K562 (cell line): ENCODE measurements around the gene GPATCH11. TPM values are rescaled to one million over a fixed set of nuclear protein-coding genes. Genes with fewer than 3 reads are reported as not detected.
A peak's percentile ranks its signal among the peaks of the same experiment; 100 is the strongest.

Source experiments
- BDP1 ChIP-seq: IDR thresholded peaks from 3 replicates; pipeline ENCODE4 v1.6.1; 2011; ENCODE audit not compliant: insufficient read length, insufficient read depth
- BRD4 ChIP-seq: fragments of 200-600 bp; sonication (generic); IDR thresholded peaks from 2 replicates; pipeline ENCODE4 v1.6.1; 2017; ENCODE audit warnings: inconsistent platforms
- CLOCK ChIP-seq: fragments of 250-450 bp; sonication (Bioruptor Pico); IDR thresholded peaks from 2 replicates; pipeline ENCODE4 v1.4.0; 2020; ENCODE audit warnings: mild to moderate bottlenecking, moderate library complexity, borderline replicate concordance
- CTCFL ChIP-seq: IDR thresholded peaks from 2 replicates; pipeline ENCODE4 v1.6.1; 2011; ENCODE audit warnings: borderline replicate concordance, low read depth, mild to moderate bottlenecking, moderate library complexity, low read length; ENCODE audit not compliant: insufficient read depth, poor library complexity, severe bottlenecking
- E2F5 ChIP-seq: sonication (generic); formaldehyde crosslinking; IDR thresholded peaks from 2 replicates; pipeline ENCODE4 v1.8.0; 2022; ENCODE audit warnings: mild to moderate bottlenecking, missing genetic modification reagents
- ELF1 ChIP-seq: fragments of 200-800 bp; sonication (Bioruptor generic); IDR thresholded peaks from 2 replicates; pipeline ENCODE4 v1.6.1; 2016; ENCODE audit warnings: missing genetic modification characterization, missing compliant biosample characterization
- GATAD2B ChIP-seq: fragments of 450-650 bp; IDR thresholded peaks from 2 replicates; pipeline ENCODE4 v1.6.1; 2017; ENCODE audit warnings: mild to moderate bottlenecking, borderline replicate concordance
- IRF1 ChIP-seq: sonication (generic); formaldehyde crosslinking; IDR thresholded peaks from 2 replicates; pipeline ENCODE4 v1.8.0; 2022; ENCODE audit warnings: missing genetic modification reagents, mild to moderate bottlenecking, borderline replicate concordance
- MITF ChIP-seq: IDR thresholded peaks from 2 replicates; pipeline ENCODE4 v1.6.1; 2014; ENCODE audit warnings: antibody characterized with exemption
- NR1H2 ChIP-seq: sonication (generic); formaldehyde crosslinking; IDR thresholded peaks from 2 replicates; pipeline ENCODE4 v1.4.0; 2020; ENCODE audit warnings: mild to moderate bottlenecking, missing genetic modification reagents
- NRF1 ChIP-seq, 2 experiments: fragments of 450-650 bp; IDR thresholded peaks in 1 of 2; conservative IDR thresholded peaks in 1 of 2; 2 replicates each; pipeline ENCODE4 v1.6.1; 2014; ENCODE audit warnings: mild to moderate bottlenecking in 2 of 2
- PTRF ChIP-seq: fragments of 450-650 bp; IDR thresholded peaks from 2 replicates; pipeline ENCODE4 v1.6.1; 2016; ENCODE audit warnings: mild to moderate bottlenecking, missing genetic modification characterization, missing compliant biosample characterization
- RNF2 ChIP-seq: sonication (generic); IDR thresholded peaks from 2 replicates; pipeline ENCODE4 v1.6.1; 2016
- STAT5B ChIP-seq: fragments of 250-450 bp; sonication (Bioruptor Pico); IDR thresholded peaks from 2 replicates; pipeline ENCODE4 v1.8.0; 2021; ENCODE audit warnings: mild to moderate bottlenecking, inconsistent platforms
- USF1 ChIP-seq: sonication (generic); formaldehyde crosslinking; IDR thresholded peaks from 2 replicates; pipeline ENCODE4 v1.9.0; 2022; ENCODE audit warnings: mild to moderate bottlenecking, missing genetic modification reagents
- ZEB2 ChIP-seq: fragments of 450-650 bp; IDR thresholded peaks from 2 replicates; pipeline ENCODE4 v1.6.1; 2016
- ZFP36 ChIP-seq: fragments of 150-350 bp; IDR thresholded peaks from 2 replicates; pipeline ENCODE4 v1.6.1; 2018; ENCODE audit warnings: low read length, low read depth; ENCODE audit not compliant: partially characterized antibody
- ZNF41 ChIP-seq: fragments of 250-450 bp; sonication (Bioruptor Pico); conservative IDR thresholded peaks from 2 replicates; pipeline ENCODE4 v1.4.0; 2020; ENCODE audit warnings: mild to moderate bottlenecking
- polyA plus RNA-seq, 8 experiments: library from polyadenylated mRNA; depleted of rRNA in 4 of 8; stranded (reverse) in 5 of 8; unstranded in 3 of 8; fragments of >200 nt; fragmentation: Nextera tagmentation in 2 of 8; fragmentation: Illumina TruSeq in 1 of 8; extraction: Ambion mirVana in 2 of 8; extraction: Trizol in 1 of 8; gene quantifications; 2 replicates each; pipeline versions ENCODE4 v1.2.1 to v1.2.3, GENCODE V29; 2011 to 2014; ENCODE audit warnings: inconsistent platforms in 1 of 8, missing spikeins in 1 of 8
- total RNA-seq, 7 experiments: library from RNA; depleted of rRNA in 6 of 7; stranded (reverse); fragments of >200 nt in 6 of 7; fragmentation: Illumina TruSeq in 2 of 7; extraction: Trizol in 2 of 7; gene quantifications; 2 replicates each; pipeline versions ENCODE4 v1.2.1 to v1.2.3, GENCODE V29; 2011 to 2021; ENCODE audit warnings: low replicate concordance in 1 of 7

The GPATCH11 gene
- total and polyA plus RNA-seq, 9 of the 15 experiments (the other 6 are each of a cell fraction or from before 2014, with no cell fraction given) = 7.9 to 23.9 (median 15.2) TPM

- TF ChIP-seq ZFP36 (no peak), BDP1 (no peak), ELF1 (tag) (peak; percentile 82), GATAD2B (no peak), ZNF41 (CRISPR knock-in tag) (no peak), NR1H2 (CRISPR knock-in tag) (no peak), PTRF (tag) (no peak), ZEB2 (peak; percentile 22; the same call in 1 of the 2 replicates), BRD4 (no peak), CTCFL (no peak), CLOCK (CRISPR knock-in tag) (no peak), NRF1 (conservative IDR thresholded peaks at IDR 0.05 in 1 of 2, IDR thresholded peaks at IDR 0.05 in 1 of 2) (peak; percentile 99), STAT5B (no peak), E2F5 (no peak), RNF2 (no peak), IRF1 (CRISPR knock-in tag) (no peak), USF1 (CRISPR knock-in tag) (no peak), MITF (no peak)
Measured at GRCh38 chr2:37083873-37084794, at the start of gene GPATCH11, which contains the start of gene HEATR5B (continued).
